Measurements from ENCODE around the gene CCDC51. TPM values are rescaled to one million over a fixed set of nuclear protein-coding genes. Genes with fewer than 3 reads are reported as not detected.

The CCDC51 gene
- total RNA-seq, 1 donor from 2014 or later = 11.4 TPM

DNA sequence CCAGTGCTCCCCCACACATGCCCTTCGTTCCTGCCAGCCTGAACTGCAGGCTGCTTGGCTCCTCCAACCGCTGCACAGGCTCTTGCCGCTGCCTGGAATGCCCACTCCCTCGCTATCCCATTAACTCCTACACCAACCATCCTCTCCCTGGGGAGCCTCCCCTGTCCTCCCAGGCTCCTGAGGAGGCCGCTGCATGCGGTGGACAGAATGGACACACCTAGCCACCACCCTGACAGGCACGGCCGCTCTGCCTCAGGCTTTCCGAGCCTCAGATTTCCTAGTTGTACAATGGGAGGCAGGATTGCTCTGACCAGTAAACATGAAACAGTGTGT, 12.3 kb downstream of the CCDC51 start:
- H3K27ac ChIP-seq = peak overlapping the region; percentile 89
- H3K9me3 ChIP-seq = no peaks in the 10 kb centered on the region
- DNase-seq = no peak
- peak; percentile 0 for ATAC-seq
- intact Hi-C loops (cut with DNase I) = no loop called here
- TF ChIP-seq, protein P1, sequence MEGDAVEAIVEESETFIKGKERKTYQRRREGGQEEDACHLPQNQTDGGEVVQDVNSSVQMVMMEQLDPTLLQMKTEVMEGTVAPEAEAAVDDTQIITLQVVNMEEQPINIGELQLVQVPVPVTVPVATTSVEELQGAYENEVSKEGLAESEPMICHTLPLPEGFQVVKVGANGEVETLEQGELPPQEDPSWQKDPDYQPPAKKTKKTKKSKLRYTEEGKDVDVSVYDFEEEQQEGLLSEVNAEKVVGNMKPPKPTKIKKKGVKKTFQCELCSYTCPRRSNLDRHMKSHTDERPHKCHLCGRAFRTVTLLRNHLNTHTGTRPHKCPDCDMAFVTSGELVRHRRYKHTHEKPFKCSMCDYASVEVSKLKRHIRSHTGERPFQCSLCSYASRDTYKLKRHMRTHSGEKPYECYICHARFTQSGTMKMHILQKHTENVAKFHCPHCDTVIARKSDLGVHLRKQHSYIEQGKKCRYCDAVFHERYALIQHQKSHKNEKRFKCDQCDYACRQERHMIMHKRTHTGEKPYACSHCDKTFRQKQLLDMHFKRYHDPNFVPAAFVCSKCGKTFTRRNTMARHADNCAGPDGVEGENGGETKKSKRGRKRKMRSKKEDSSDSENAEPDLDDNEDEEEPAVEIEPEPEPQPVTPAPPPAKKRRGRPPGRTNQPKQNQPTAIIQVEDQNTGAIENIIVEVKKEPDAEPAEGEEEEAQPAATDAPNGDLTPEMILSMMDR (IDR thresholded peaks at IDR 0.05) = no peak
- no peaks in the 10 kb centered on the region for H3K27me3 ChIP-seq
- H3K4me1 ChIP-seq = peaks cover 54% of the 10 kb centered on the region
- peak overlapping the region; percentile 78 for H3K4me3 ChIP-seq
- H3K36me3 ChIP-seq = peaks cover 8% of the 10 kb centered on the region

DNA sequence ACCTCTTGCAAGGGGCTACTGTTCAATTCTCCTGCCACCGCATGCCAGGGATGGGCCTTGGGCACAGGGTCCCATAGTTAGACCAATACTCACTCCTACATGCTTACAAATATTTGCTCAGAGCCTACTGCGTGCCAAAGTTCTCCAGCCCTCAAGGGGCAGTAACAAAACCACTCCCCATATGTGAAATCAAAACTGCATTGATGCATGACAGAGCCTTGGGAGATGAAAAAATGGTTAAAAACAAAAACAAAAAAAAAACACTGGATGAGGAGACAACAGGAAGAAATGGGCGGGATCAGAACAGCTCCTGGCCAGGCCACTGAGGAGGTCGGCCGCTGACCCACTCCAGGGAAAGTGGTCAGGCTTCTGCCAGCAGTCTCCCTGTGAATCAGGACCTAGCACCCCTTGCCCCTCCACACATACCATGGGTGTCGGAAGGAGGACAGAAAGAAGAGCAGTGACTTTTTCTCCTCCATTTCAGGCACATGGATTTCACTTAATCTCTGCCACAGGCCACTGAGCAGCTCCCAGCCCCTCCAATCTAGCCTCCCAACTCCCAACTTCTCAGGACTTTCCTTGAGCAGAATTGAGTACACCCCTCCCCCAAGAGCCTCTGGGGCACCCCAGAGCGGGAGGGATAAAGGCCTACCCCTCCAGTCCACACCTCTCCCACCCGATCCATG, 12.8 kb downstream of the CCDC51 start:
- intact Hi-C loops (cut with DNase I) = no loop called here
- ATAC-seq (no peak), DNase-seq (no peak)
- no peaks in the 10 kb centered on the region for H3K9me3 ChIP-seq
- peak overlapping the region; percentile 89 for H3K27ac ChIP-seq
- H3K36me3 ChIP-seq = peaks cover 3% of the 10 kb centered on the region
- no peaks in the 10 kb centered on the region for H3K27me3 ChIP-seq
- peaks cover 54% of the 10 kb centered on the region for H3K4me1 ChIP-seq
- TF ChIP-seq, protein P1 (IDR thresholded peaks at IDR 0.05) = no peak
- H3K4me3 ChIP-seq = peak overlapping the region; percentile 78

DNA sequence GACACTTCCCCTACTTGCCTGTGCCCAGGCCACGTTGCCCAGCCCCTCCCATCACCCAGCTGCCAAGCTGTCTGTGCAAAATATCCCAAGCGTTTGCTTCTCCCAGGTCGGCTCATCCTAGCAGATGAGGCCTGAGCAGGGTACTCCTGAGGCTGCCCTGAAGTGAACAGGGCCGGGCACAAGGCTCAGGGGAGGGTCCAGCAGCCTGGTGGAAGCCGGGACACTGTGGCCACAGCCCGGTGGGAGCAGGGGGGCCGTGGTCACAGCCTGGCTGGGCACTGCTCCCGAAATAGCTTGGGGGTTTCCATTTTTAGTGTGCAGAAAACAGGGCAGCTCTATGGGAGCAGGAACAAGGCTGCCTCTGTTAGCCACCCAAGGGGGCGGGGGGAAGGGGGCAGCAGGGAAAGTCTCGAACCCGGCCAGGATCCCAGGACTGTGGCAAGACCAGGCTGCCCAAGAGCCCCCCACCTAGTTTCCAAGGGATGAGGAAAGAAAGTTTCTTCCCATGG, 13.5 kb downstream of the CCDC51 start:
- Histone ChIP-seq H3K27me3 (no peaks in the 10 kb centered on the region), H3K27ac (no peak overlapping the region), H3K9me3 (no peaks in the 10 kb centered on the region), H3K4me3 (no peak overlapping the region), H3K4me1 (peaks cover 54% of the 10 kb centered on the region), H3K36me3 (no peaks in the 10 kb centered on the region)
- intact Hi-C loops (cut with DNase I) = no loop called here
- DNase-seq (no peak), ATAC-seq (no peak)
- TF ChIP-seq, protein P1 (IDR thresholded peaks at IDR 0.05) = no peak

DNA sequence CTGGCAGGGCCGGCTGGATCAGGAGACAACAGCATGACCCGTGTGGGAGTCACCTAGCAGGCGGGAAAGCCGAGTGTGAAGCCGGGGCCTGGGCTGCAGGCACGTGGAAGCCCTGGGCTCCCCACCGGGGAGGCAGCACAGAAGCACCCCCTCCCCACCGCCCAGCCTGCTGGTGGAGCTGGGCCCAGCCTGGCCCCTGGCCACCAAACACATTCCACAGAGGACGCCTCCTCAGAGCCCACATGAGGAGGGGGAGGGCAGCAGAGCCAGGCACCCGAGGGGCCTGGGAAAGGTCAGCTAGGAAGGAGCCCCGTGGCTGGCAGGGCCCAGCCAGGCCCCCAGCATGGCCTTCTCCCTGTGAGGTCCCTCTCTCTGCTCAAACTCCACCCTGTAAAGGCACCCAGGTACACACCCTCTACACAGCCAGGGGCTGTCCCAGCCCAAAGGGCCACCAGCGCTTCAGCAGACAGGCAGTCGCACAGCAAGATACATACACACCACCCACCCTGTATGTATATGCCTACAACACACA, 14.6 kb downstream of the CCDC51 start:
- no peak for ATAC-seq
- Histone ChIP-seq H3K27ac (peak overlapping the region; percentile 24), H3K4me1 (peaks cover 47% of the 10 kb centered on the region), H3K4me3 (no peak overlapping the region), H3K36me3 (no peaks in the 10 kb centered on the region), H3K9me3 (no peaks in the 10 kb centered on the region), H3K27me3 (no peaks in the 10 kb centered on the region)
- DNase-seq = no peak
- intact Hi-C loops (cut with DNase I) = no loop called here
- TF ChIP-seq, protein P1 (IDR thresholded peaks at IDR 0.05) = no peak

DNA sequence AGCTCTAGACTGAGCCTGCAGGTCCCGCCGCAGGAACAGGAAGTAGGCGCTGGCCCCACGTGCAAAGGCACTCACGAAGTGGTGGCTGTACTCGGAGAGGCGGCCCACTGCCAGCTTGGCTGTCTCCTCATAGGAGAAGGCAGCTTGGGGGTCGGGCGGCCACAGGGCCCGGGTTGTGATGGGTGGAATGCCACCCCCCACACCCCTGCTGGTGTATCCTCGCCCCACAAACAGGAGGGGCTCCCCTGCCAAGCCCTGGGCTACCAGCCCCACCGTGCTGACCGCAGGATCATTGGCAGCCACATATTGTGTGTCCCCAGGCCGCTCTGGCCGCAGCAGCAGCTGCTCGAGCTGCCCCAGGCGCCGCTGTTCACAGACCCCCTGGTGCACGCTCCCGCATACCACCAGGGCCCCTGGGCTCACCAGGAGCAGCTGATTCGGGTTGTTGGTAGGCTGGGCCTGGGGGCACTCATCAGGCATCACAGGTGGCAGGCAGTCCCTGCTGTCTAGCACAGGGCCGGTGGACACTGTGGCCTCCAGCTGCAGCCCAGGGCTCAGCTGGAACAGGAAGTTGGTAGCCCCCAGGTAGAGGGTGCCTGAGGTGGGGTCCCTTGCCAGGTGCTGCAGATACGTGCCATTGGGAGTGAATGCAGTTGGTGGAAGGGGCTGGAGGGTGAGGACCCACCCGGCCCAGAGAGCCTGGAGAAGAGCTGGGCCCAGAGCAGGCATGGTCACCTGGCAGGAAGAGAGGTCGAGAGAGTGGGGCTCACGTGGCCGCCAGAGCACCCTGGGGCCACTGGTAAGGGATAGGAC, 15.8 kb downstream of the CCDC51 start:
- Histone ChIP-seq H3K4me3 (no peak overlapping the region), H3K4me1 (peaks cover 43% of the 10 kb centered on the region), H3K27me3 (no peaks in the 10 kb centered on the region), H3K27ac (no peak overlapping the region), H3K9me3 (no peaks in the 10 kb centered on the region), H3K36me3 (peaks cover 6% of the 10 kb centered on the region)
- TF ChIP-seq, protein P1 (IDR thresholded peaks at IDR 0.05) = no peak
- ATAC-seq (no peak), DNase-seq (no peak)
- intact Hi-C loops (cut with DNase I) = no loop called here
